K562 (cell line): Measurements from ENCODE around the gene LANCL1. TPM values are rescaled to one million over a fixed set of nuclear protein-coding genes. Genes with fewer than 3 reads are reported as not detected.

Experiments used
- ATAC-seq: fragments of 200-7000 bp; cut with Tn5 transposase; 3 replicates; pipeline ENCODE4 v1.9.1; 2020; ENCODE audit warnings: moderate library complexity
- BruUV-seq: library from RNA; stranded (reverse); fragments of 400-500 nt; replicated peaks from 2 replicates; lab custom pipeline; 2021; lab: Mats Ljungman, UMichigan
- CTCF ChIA-PET: fragments of 300-600 bp; formaldehyde crosslinking; extraction: SDS; loops from one replicate; lab custom pipeline; 2021; ENCODE audit warnings: low intra/inter-chr PET ratio; lab: Yijun Ruan, JAX
- POLR2A ChIA-PET: fragments of 300-600, 350-650 bp; sonication (Branson Sonifier 250); formaldehyde crosslinking; extraction: SDS; loops from one replicate; lab custom pipeline; 2021; ENCODE audit warnings: antibody characterized with exemption, inconsistent platforms; lab: Yijun Ruan, JAX
- DNase-seq, 4 experiments: peaks; one replicate each; pipeline versions ENCODE4 v3.0.0 to v3.0.0-alpha.2; 2011 to 2018; ENCODE audit warnings: low spot score in 3 of 4, mixed read lengths in 3 of 4; ENCODE audit errors: extremely low read depth in 1 of 4
- FAIRE-seq: peaks from 2 replicates; lab custom pipeline; 2011; peaks lifted over from hg19 to GRCh38; lab: Jason Lieb, UNC
- H2AFZ ChIP-seq: 2 replicates; pipeline ENCODE4 v1.6.0; 2011; ENCODE audit warnings: low read depth, low read length, control low read depth, inconsistent platforms
- H3K27ac ChIP-seq: fragments of 200-600 bp; 3 replicates; pipeline ENCODE4 v1.8.0; 2011; ENCODE audit warnings: low read depth, mild to moderate bottlenecking, control low read depth, inconsistent platforms, low read length, moderate library complexity, mixed read lengths; ENCODE audit errors: extremely low read depth
- H3K27me3 ChIP-seq, 2 experiments: fragments of 300-600 bp in 1 of 2; 2 replicates in 1 of 2; 3 replicates in 1 of 2; pipeline versions ENCODE4 v1.6.0 to v1.8.0; 2011; ENCODE audit warnings: inconsistent platforms in 2 of 2, low read length in 2 of 2, mild to moderate bottlenecking in 1 of 2, mixed read lengths in 1 of 2, moderate library complexity in 1 of 2; ENCODE audit not compliant: control insufficient read depth in 2 of 2, insufficient read depth in 2 of 2
- H3K36me3 ChIP-seq: fragments of 300-600 bp; 3 replicates; pipeline ENCODE4 v1.8.0; 2011; ENCODE audit warnings: mild to moderate bottlenecking, low read length, inconsistent platforms; ENCODE audit not compliant: control insufficient read depth, insufficient read depth
- H3K4me1 ChIP-seq, 2 experiments: fragments of 200-600 bp in 1 of 2; replicated peaks in 1 of 2; 2 replicates in 1 of 2; 3 replicates in 1 of 2; pipeline versions ENCODE4 v1.5.1 to v1.8.0; 2011; ENCODE audit warnings: inconsistent platforms in 2 of 2, low read length in 2 of 2, mild to moderate bottlenecking in 1 of 2, mixed read lengths in 1 of 2, moderate library complexity in 1 of 2; ENCODE audit not compliant: control insufficient read depth in 2 of 2, insufficient read depth in 2 of 2
- H3K4me2 ChIP-seq: 2 replicates; pipeline ENCODE4 v1.6.1; 2011; ENCODE audit warnings: low read length, control low read depth, inconsistent platforms, mixed read lengths; ENCODE audit not compliant: insufficient read depth
- H3K4me3 ChIP-seq: fragments of 200-600 bp; sonication (generic), shearing (Covaris generic); 2 replicates; pipeline ENCODE4 v1.5.1; 2016; ENCODE audit warnings: control low read depth, inconsistent platforms
- H3K79me2 ChIP-seq: fragments of 200-600 bp; 3 replicates; pipeline ENCODE4 v1.8.0; 2011; ENCODE audit warnings: low read length, inconsistent platforms; ENCODE audit not compliant: control insufficient read depth, insufficient read depth
- H3K9ac ChIP-seq, 2 experiments: 2 replicates each; pipeline versions ENCODE4 v1.6.0 to v1.6.1; 2011; ENCODE audit warnings: low read depth in 2 of 2, low read length in 2 of 2, control low read depth in 1 of 2, inconsistent platforms in 1 of 2, mild to moderate bottlenecking in 1 of 2, mixed read lengths in 1 of 2; ENCODE audit not compliant: insufficient read depth in 1 of 2
- H3K9me1 ChIP-seq: one replicate; pipeline ENCODE4 v1.6.0; 2011; ENCODE audit warnings: inconsistent platforms, mild to moderate bottlenecking, low read length, moderate library complexity; ENCODE audit not compliant: control insufficient read depth, insufficient read depth
- H3K9me3 ChIP-seq: replicated peaks from 2 replicates; pipeline ENCODE4 v1.5.1; 2011; ENCODE audit warnings: low read depth, low read length, inconsistent platforms; ENCODE audit not compliant: control insufficient read depth, insufficient read depth
- H4K20me1 ChIP-seq: replicated peaks from 2 replicates; pipeline ENCODE4 v1.6.1; 2011; ENCODE audit warnings: low read length, inconsistent platforms, mixed read lengths; ENCODE audit not compliant: control insufficient read depth, insufficient read depth
- HNRNPL ChIP-seq: fragments of 200-400 bp; formaldehyde crosslinking; IDR thresholded peaks from 2 replicates; pipeline ENCODE4 v1.6.1; 2017; ENCODE audit warnings: low read depth, mild to moderate bottlenecking, low read length
- LARP7 ChIP-seq: fragments of 450-650 bp; IDR thresholded peaks from 2 replicates; pipeline ENCODE4 v1.6.1; 2016
- RBFOX2 ChIP-seq: fragments of 200-400 bp; formaldehyde crosslinking; IDR thresholded peaks from 2 replicates; pipeline ENCODE4 v1.6.1; 2017; ENCODE audit warnings: low read depth, mild to moderate bottlenecking, low read length, moderate library complexity
- TGIF2 ChIP-seq: sonication (generic); formaldehyde crosslinking; IDR thresholded peaks from 2 replicates; pipeline ENCODE4 v1.8.1; 2022; ENCODE audit warnings: mild to moderate bottlenecking, missing genetic modification reagents, moderate library complexity
- ZNF644 ChIP-seq: fragments of 200-800 bp; sonication (Bioruptor generic); IDR thresholded peaks from 2 replicates; pipeline ENCODE4 v1.6.1; 2016; ENCODE audit warnings: low read depth, missing genetic modification characterization, missing compliant biosample characterization
- WGBS: fragments of 100-300 bp; shearing (Covaris generic); methylation state at CpG from one replicate; pipeline ENCODE4 v1.1.6; 2016; ENCODE audit warnings: low coverage, mixed read lengths; ENCODE audit not compliant: insufficient coverage; ENCODE audit errors: missing lambda C conversion rate; 5-methylcytosine and 5-hydroxymethylcytosine counted together
- in situ Hi-C: fragments of 300-500 bp; cut with MboI; formaldehyde crosslinking; loops from 4 replicates; pipeline ENCODE4 v1.15.0; 2018; ENCODE audit warnings: inconsistent platforms, mixed read lengths
- intact Hi-C: fragments of 100-400 bp; cut with micrococcal nuclease; formaldehyde crosslinking; loops from 2 replicates; pipeline ENCODE4 v1.14.2; 2022
- polyA plus RNA-seq, 8 experiments: library from polyadenylated mRNA; depleted of rRNA in 4 of 8; stranded (reverse) in 5 of 8; unstranded in 3 of 8; fragments of >200 nt; fragmentation: Nextera tagmentation in 2 of 8; fragmentation: Illumina TruSeq in 1 of 8; extraction: Ambion mirVana in 2 of 8; extraction: Trizol in 1 of 8; gene quantifications; 2 replicates each; pipeline versions ENCODE4 v1.2.1 to v1.2.3, GENCODE V29; 2011 to 2014; ENCODE audit warnings: inconsistent platforms in 1 of 8, missing spikeins in 1 of 8
- total RNA-seq, 7 experiments: library from RNA; depleted of rRNA in 6 of 7; stranded (reverse); fragments of >200 nt in 6 of 7; fragmentation: Illumina TruSeq in 2 of 7; extraction: Trizol in 2 of 7; gene quantifications; 2 replicates each; pipeline versions ENCODE4 v1.2.1 to v1.2.3, GENCODE V29; 2011 to 2021; ENCODE audit warnings: low replicate concordance in 1 of 7
- TF ChIP-seq, protein P1 (sequence below): fragments of 150-350 bp; conservative IDR thresholded peaks from 2 replicates; pipeline ENCODE4 v1.6.1; 2014; ENCODE audit warnings: low read length
- TF ChIP-seq, protein P2 (sequence below), 3 experiments: fragments of 200-800 bp in 1 of 3; sonication (Bioruptor generic) in 1 of 3; sonication (generic) in 1 of 3; formaldehyde crosslinking in 1 of 3; IDR thresholded peaks; 2 replicates each; pipeline versions ENCODE4 v1.6.1 to v1.8.0; 2016 to 2022; ENCODE audit warnings: mild to moderate bottlenecking in 2 of 3, missing compliant biosample characterization in 2 of 3, missing genetic modification characterization in 2 of 3, missing genetic modification reagents in 1 of 3

The LANCL1 gene
- total and polyA plus RNA-seq, 9 of the 15 experiments (the other 6 are each of a cell fraction or from before 2014, with no cell fraction given), result 15.3 to 56.3 (median 30.1) TPM

DNA sequence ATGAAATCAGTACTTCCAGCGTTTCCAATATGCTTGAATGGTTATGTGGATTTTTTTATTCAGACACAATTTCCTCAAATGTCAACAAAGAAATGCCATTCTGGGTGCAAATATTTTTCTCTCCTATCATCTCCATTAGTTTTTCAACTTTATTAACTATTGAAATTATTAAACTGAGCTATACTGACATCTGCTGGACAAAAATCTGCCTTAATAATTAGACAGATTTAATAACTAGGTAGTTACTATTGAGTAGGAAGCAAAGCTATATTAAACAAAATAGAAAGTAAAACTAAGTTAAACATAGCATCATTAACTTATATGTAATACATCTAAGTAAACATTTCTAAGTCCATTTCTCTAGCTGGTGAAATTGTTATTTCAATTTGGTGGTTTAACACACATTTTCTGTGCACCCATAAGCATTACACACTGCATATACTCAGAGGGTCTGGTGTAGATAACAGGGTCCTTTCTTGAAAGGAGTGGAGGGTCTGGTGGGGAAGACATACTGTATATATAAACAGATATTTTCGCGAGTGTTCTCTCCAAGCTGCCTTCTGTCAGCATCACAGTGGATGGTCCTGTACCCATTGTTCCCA, 77.0 kb downstream of the LANCL1 start (continued):
- TF ChIP-seq, protein P1, sequence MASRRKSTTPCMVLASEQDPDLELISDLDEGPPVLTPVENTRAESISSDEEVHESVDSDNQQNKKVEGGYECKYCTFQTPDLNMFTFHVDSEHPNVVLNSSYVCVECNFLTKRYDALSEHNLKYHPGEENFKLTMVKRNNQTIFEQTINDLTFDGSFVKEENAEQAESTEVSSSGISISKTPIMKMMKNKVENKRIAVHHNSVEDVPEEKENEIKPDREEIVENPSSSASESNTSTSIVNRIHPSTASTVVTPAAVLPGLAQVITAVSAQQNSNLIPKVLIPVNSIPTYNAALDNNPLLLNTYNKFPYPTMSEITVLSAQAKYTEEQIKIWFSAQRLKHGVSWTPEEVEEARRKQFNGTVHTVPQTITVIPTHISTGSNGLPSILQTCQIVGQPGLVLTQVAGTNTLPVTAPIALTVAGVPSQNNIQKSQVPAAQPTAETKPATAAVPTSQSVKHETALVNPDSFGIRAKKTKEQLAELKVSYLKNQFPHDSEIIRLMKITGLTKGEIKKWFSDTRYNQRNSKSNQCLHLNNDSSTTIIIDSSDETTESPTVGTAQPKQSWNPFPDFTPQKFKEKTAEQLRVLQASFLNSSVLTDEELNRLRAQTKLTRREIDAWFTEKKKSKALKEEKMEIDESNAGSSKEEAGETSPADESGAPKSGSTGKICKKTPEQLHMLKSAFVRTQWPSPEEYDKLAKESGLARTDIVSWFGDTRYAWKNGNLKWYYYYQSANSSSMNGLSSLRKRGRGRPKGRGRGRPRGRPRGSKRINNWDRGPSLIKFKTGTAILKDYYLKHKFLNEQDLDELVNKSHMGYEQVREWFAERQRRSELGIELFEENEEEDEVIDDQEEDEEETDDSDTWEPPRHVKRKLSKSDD, result no peak
- TF ChIP-seq ZNF644 (no peak), TGIF2 (CRISPR knock-in tag) (no peak), HNRNPL (no peak), RBFOX2 (no peak), LARP7 (no peak)
- TF ChIP-seq, all 486 proteins: peak for 0

DNA sequence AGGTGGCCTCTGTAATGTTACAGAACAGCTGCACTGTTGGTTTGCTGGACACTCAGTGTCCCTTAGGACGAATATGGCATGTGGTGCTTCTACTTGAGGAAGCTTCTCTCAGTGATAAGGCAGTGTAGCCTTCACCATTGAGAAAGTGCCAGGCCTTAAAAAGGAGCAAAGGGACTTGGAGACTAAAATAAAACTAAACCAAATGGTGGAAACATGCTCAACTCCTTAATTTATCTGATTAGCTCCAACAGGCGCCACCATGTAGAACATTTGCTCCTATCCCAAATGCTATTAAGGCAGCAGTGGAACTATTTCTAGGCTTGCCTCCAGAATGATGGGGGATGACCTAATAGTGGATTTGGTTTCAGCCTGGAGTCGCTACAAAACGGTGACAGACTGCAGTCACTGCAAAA, 84.1 kb downstream of the LANCL1 start:
- ATAC-seq, result no peak
- in situ Hi-C loops, result no loop called here
- BruUV-seq, result no TSS peak

More for the DNA sequence above, 84.1 kb downstream of the LANCL1 start:
- no peak overlapping the region for H3K4me2 ChIP-seq
- H3K27ac ChIP-seq, result no peak overlapping the region
- no peak overlapping the region for H3K4me3 ChIP-seq
- H3K9me3 ChIP-seq, result no peaks in the 10 kb centered on the region
- FAIRE-seq (no peak), DNase-seq (no peak)
- no peaks in the 10 kb centered on the region for H3K4me1 ChIP-seq
- no peak overlapping the region for H2AFZ ChIP-seq
- H3K9me1 ChIP-seq, result no peaks in the 10 kb centered on the region
- H3K36me3 ChIP-seq, result no peaks in the 10 kb centered on the region
- POLR2A ChIA-PET, result no interaction called here
- 4% methylated on average over 4 of the region's 4 CpGs for WGBS
- TF ChIP-seq, protein P2, sequence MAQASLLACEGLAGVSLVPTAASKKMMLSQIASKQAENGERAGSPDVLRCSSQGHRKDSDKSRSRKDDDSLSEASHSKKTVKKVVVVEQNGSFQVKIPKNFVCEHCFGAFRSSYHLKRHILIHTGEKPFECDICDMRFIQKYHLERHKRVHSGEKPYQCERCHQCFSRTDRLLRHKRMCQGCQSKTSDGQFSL (CRISPR knock-in tag; IDR thresholded peaks at IDR 0.05), result no peak
- TF ChIP-seq, protein P2 (tag; IDR thresholded peaks at IDR 0.05), result no peak
- H3K79me2 ChIP-seq, result no peaks in the 10 kb centered on the region
- no peak overlapping the region for H3K9ac ChIP-seq
- H3K27me3 ChIP-seq, result no peaks in the 10 kb centered on the region
- H4K20me1 ChIP-seq, result no peaks in the 10 kb centered on the region
- intact Hi-C loops, result no loop called here
- CTCF ChIA-PET, result no interaction called here
